Vagina (tissue), 2 donors: ENCODE measurements around the gene RPS6KA5.
"Not testable (repeated sequence)": the region's sequence is repeated elsewhere in the genome, so short reads cannot be mapped to it uniquely, and the experiment has no call there.

Experiments used
- CTCF ChIP-seq, 3 experiments: fragments of 450-650 bp in 2 of 3; fragments of 200-600 bp in 1 of 3; sonication (generic) in 1 of 3; IDR thresholded peaks; one replicate each; pipeline ENCODE4 v1.5.1; 2017 to 2019; ENCODE audit warnings: antibody characterized with exemption in 3 of 3, mild to moderate bottlenecking in 2 of 3, moderate library complexity in 2 of 3
- POLR2A ChIP-seq, 2 donors: fragments of 450-650 bp; IDR thresholded peaks; one replicate each; pipeline ENCODE4 v1.6.1; 2017; ENCODE audit warnings: antibody characterized with exemption in 2 of 2, mild to moderate bottlenecking in 2 of 2, moderate library complexity in 2 of 2

DNA sequence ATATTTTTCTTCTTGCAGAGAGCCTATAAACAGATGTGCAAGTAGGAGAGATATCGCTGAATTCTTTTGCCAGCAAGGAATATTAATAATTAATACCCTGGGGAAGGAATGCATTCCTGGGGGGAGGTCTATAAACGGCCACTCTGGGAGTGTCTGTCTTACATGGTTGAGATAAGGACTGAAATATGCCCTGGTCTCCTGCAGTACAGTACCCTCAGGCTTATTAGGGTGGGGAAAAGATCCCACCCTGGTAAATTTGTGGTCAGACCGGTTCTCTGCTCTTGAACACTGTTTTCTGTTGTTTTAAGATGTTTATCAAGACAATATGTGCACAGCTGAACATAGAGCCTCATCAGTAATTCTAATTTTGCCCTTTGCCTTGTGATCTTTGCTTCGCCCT lies 236.9 kb downstream of the RPS6KA5 start:
- TF ChIP-seq CTCF, POLR2A (IDR thresholded peaks at IDR 0.05): not testable (repeated sequence)
